Endothelial cell of umbilical vein (primary cell): ENCODE results near the gene SH3PXD2B. TPM values are rescaled to one million over a fixed set of nuclear protein-coding genes. Genes with fewer than 3 reads are reported as not detected.

Experiments
- BruUV-seq: library from RNA; stranded (reverse); fragments of 400-500 nt; replicated peaks from 2 replicates; lab custom pipeline; 2021; lab: Mats Ljungman, UMichigan
- CTCF ChIA-PET: fragments of 300-600, 350-600 bp; sonication (Branson Sonifier 250); formaldehyde crosslinking; loops from one replicate; lab custom pipeline; 2021; ENCODE audit warnings: antibody characterized with exemption, inconsistent platforms; lab: Charles Lee
- POLR2A ChIA-PET: fragments of 300-600, 350-600 bp; sonication (Branson Sonifier 250); formaldehyde crosslinking; loops from one replicate; lab custom pipeline; 2021; ENCODE audit warnings: antibody characterized with exemption, inconsistent platforms; lab: Charles Lee
- DNase-seq: peaks from one replicate; pipeline ENCODE4 v3.0.0-alpha.2; 2011; ENCODE audit warnings: low read depth, low spot score
- FAIRE-seq: peaks from 2 replicates; lab custom pipeline; 2011; peaks lifted over from hg19 to GRCh38; lab: Jason Lieb, UNC
- H2AFZ ChIP-seq: 2 replicates; pipeline ENCODE4 v1.6.0; 2012; ENCODE audit warnings: low read depth, low read length, control low read depth, inconsistent platforms
- H3K27ac ChIP-seq: 2 replicates; pipeline ENCODE4 v1.5.1; 2011; ENCODE audit warnings: low read depth, mild to moderate bottlenecking, control low read depth, low read length, moderate library complexity; ENCODE audit not compliant: insufficient read depth
- H3K27me3 ChIP-seq, 2 experiments: 2 replicates each; pipeline versions ENCODE4 v1.6.0 to v1.6.1; 2011; ENCODE audit warnings: low read length in 2 of 2, mixed read lengths in 1 of 2; ENCODE audit not compliant: control insufficient read depth in 2 of 2, insufficient read depth in 2 of 2
- H3K36me3 ChIP-seq, 2 experiments: 2 replicates in 1 of 2; 3 replicates in 1 of 2; pipeline ENCODE4 v1.5.1; 2011; ENCODE audit warnings: low read length in 2 of 2, mild to moderate bottlenecking in 1 of 2, moderate library complexity in 1 of 2; ENCODE audit not compliant: control insufficient read depth in 2 of 2, insufficient read depth in 2 of 2; ENCODE audit errors: extremely low read depth in 1 of 2
- H3K4me1 ChIP-seq: 3 replicates; pipeline ENCODE4 v1.5.1; 2011; ENCODE audit warnings: mild to moderate bottlenecking, low read length; ENCODE audit not compliant: control insufficient read depth, insufficient read depth; ENCODE audit errors: extremely low read depth
- H3K4me2 ChIP-seq: 2 replicates; pipeline ENCODE4 v1.6.1; 2011; ENCODE audit warnings: low read length, control low read depth, mixed read lengths; ENCODE audit not compliant: insufficient read depth
- H3K4me3 ChIP-seq, 3 experiments: fragments of 200-600 bp in 1 of 3; sonication (generic), shearing (Covaris generic) in 1 of 3; replicated peaks in 1 of 3; 2 replicates each; pipeline ENCODE4 v1.5.1; 2011 to 2016; ENCODE audit warnings: control low read depth in 3 of 3, low read length in 3 of 3, mild to moderate bottlenecking in 2 of 3, inconsistent platforms in 1 of 3, low read depth in 1 of 3, moderate library complexity in 1 of 3; ENCODE audit not compliant: insufficient read depth in 1 of 3
- H3K79me2 ChIP-seq: 2 replicates; pipeline ENCODE4 v1.6.0; 2012; ENCODE audit warnings: low read length, inconsistent platforms; ENCODE audit not compliant: control insufficient read depth, insufficient read depth
- H3K9ac ChIP-seq: replicated peaks from 2 replicates; pipeline ENCODE3; 2011; ENCODE audit warnings: low read length, control low read depth; ENCODE audit not compliant: insufficient read depth; ENCODE audit errors: extremely low read depth
- H3K9me1 ChIP-seq: replicated peaks from 3 replicates; pipeline ENCODE4 v1.6.0; 2011; ENCODE audit warnings: mild to moderate bottlenecking, low read length; ENCODE audit not compliant: control insufficient read depth, insufficient read depth; ENCODE audit errors: extremely low read depth
- H3K9me3 ChIP-seq: replicated peaks from 2 replicates; pipeline ENCODE4 v1.5.1; 2012; ENCODE audit warnings: low read length, inconsistent platforms; ENCODE audit not compliant: control insufficient read depth, insufficient read depth
- H4K20me1 ChIP-seq: replicated peaks from 2 replicates; pipeline ENCODE3; 2011; ENCODE audit warnings: mild to moderate bottlenecking, low read length; ENCODE audit not compliant: control insufficient read depth, insufficient read depth; ENCODE audit errors: extremely low read depth
- EZH2 ChIP-seq: IDR thresholded peaks from 2 replicates; pipeline ENCODE4 v1.6.1; 2012; ENCODE audit warnings: borderline replicate concordance, low read depth, mild to moderate bottlenecking, moderate library complexity, low read length, inconsistent platforms; ENCODE audit not compliant: severe bottlenecking
- FOS ChIP-seq: IDR thresholded peaks from 2 replicates; pipeline ENCODE4 v1.6.1; 2011; ENCODE audit warnings: mild to moderate bottlenecking, low read length, moderate library complexity, borderline replicate concordance; ENCODE audit not compliant: insufficient read depth
- GATA2 ChIP-seq: IDR thresholded peaks from 2 replicates; pipeline ENCODE4 v1.7.0; 2011; ENCODE audit warnings: low read depth, mild to moderate bottlenecking, moderate library complexity, mixed read lengths, low read length; ENCODE audit not compliant: insufficient read length, insufficient read depth
- JUN ChIP-seq: IDR thresholded peaks from 2 replicates; pipeline ENCODE4 v1.6.1; 2011; ENCODE audit warnings: borderline replicate concordance, low read depth; ENCODE audit not compliant: insufficient read length, insufficient read depth
- MYC ChIP-seq: IDR thresholded peaks from one replicate; pipeline ENCODE4 v1.6.1; 2011; ENCODE audit warnings: mild to moderate bottlenecking, low read depth, low read length
- POLR2A ChIP-seq: IDR thresholded peaks from 2 replicates; pipeline ENCODE4 v1.6.1; 2012; ENCODE audit warnings: low read depth, mild to moderate bottlenecking, control low read depth, low read length
- POLR2AphosphoS5 ChIP-seq: IDR thresholded peaks from 2 replicates; pipeline ENCODE4 v1.6.1; 2012; ENCODE audit warnings: low read depth, mild to moderate bottlenecking, control low read depth, low read length, moderate library complexity; ENCODE audit not compliant: insufficient read depth
- dilution Hi-C: fragments of 300-500 bp; cut with MboI; formaldehyde crosslinking; loops from one replicate; pipeline ENCODE4 v1.15.0; 2019; ENCODE audit warnings: low sequenced_read_pairs; ENCODE audit not compliant: extremely low pct_ligation_motif_present
- intact Hi-C: fragments of 100-400 bp; cut with micrococcal nuclease; formaldehyde crosslinking; loops from one replicate; pipeline ENCODE4 v1.10.0; 2022
- polyA plus RNA-seq, 4 experiments: library from polyadenylated mRNA; depleted of rRNA in 3 of 4; stranded (reverse) in 3 of 4; unstranded in 1 of 4; fragments of >200 nt; gene quantifications; 2 replicates each; pipeline versions ENCODE4 v1.2.1 to v1.2.3, GENCODE V29; 2011 to 2012; ENCODE audit warnings: missing spikeins in 1 of 4
- total RNA-seq: library from RNA; stranded (reverse); gene quantifications from 2 replicates; pipeline ENCODE4 v1.2.3, GENCODE V29; 2021
- TF ChIP-seq, protein P1 (sequence below), 2 donors: IDR thresholded peaks; 1 replicate in 1 of 2; 2 replicates in 1 of 2; pipeline ENCODE4 v1.5.1; 2011; ENCODE audit warnings: low read length in 2 of 2, mild to moderate bottlenecking in 2 of 2, moderate library complexity in 2 of 2, control low read depth in 1 of 2, inconsistent platforms in 1 of 2, low read depth in 1 of 2; ENCODE audit not compliant: insufficient read depth in 1 of 2; ENCODE audit errors: extremely low read depth in 1 of 2
- TF ChIP-seq, protein P2 (sequence below): IDR thresholded peaks from 2 replicates; pipeline ENCODE4 v1.6.1; 2011; ENCODE audit not compliant: insufficient read depth, insufficient read length

The SH3PXD2B gene
- total and polyA plus RNA-seq, 2 donors (not counting 3 experiments of a cell fraction or from before 2014, with no cell fraction given): 23.5 to 66.3 TPM

DNA sequence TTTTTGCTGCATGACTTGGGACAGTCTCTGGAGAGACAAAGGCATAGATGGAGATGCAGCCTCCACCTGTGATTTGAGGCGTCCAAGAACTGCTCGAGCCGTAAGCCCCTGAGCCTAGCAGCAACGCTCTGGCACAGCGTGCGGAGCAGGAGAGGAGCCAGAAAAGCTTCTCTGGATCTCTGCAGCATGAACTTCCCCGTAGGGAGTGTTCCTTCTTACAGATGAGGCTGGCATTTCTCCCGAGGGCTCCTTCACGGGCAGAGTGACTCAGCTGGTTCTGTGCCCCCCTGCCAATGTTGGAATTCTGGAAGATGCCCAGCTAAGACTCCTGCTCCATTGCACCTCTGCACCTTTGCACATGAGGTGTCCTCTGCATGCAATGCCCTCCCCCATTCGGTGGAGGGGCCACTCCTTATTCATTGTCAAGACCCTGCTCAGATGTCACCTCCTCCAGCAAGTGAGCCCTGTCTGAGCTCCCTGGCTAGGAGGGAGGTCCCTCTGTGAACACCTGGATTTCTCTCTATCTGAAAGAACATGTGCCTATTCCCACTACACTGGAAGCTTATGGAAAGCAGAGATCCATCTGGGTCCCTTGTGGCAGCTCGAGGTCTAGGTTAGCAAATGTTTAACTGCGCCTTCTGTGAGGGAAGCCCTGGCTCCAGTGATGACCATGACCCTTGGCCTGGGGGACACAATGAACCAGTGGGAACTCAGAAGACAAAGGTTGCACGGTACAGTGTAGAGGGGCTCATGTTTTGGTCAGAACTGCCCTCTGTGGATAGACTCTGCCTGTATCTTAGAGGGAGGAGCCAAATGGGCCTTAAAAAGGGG lies 39.6 kb downstream of the SH3PXD2B start:
- H3K4me3 ChIP-seq: no peak overlapping the region
- no peak for FAIRE-seq
- no peak for DNase-seq
- no peaks in the 10 kb centered on the region for H3K27me3 ChIP-seq
- H3K79me2 ChIP-seq: no peaks in the 10 kb centered on the region
- peaks cover 6% of the 10 kb centered on the region in 2 experiments for H3K36me3 ChIP-seq
- no peak overlapping the region for H3K9ac ChIP-seq
- no peak overlapping the region for H3K27ac ChIP-seq
- intact Hi-C loops: no loop called here
- peaks cover 31% of the 10 kb centered on the region for H3K4me1 ChIP-seq
- no peaks in the 10 kb centered on the region for H3K9me3 ChIP-seq
- CTCF ChIA-PET: interaction anchor here (0.8 to 1.9 kb wide), 3 partner anchors 23 to 38 kb away, joined by 3 to 9 read pairs (median 5); no protein-coding TSS in a partner anchor
- H4K20me1 ChIP-seq: no peaks in the 10 kb centered on the region
- no peaks in the 10 kb centered on the region for H3K9me1 ChIP-seq
- BruUV-seq: no TSS peak
- dilution Hi-C loops: no loop called here
- POLR2A ChIA-PET: interaction anchor here (0.6 kb wide), 1 partner anchor 16 kb away, joined by 3 read pairs; no protein-coding TSS in a partner anchor
- H2AFZ ChIP-seq: no peak overlapping the region
- TF ChIP-seq, protein P1, sequence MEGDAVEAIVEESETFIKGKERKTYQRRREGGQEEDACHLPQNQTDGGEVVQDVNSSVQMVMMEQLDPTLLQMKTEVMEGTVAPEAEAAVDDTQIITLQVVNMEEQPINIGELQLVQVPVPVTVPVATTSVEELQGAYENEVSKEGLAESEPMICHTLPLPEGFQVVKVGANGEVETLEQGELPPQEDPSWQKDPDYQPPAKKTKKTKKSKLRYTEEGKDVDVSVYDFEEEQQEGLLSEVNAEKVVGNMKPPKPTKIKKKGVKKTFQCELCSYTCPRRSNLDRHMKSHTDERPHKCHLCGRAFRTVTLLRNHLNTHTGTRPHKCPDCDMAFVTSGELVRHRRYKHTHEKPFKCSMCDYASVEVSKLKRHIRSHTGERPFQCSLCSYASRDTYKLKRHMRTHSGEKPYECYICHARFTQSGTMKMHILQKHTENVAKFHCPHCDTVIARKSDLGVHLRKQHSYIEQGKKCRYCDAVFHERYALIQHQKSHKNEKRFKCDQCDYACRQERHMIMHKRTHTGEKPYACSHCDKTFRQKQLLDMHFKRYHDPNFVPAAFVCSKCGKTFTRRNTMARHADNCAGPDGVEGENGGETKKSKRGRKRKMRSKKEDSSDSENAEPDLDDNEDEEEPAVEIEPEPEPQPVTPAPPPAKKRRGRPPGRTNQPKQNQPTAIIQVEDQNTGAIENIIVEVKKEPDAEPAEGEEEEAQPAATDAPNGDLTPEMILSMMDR (IDR thresholded peaks at IDR 0.05; ENCODE audit: extremely low read depth in 1 of 2, insufficient read depth in 1 of 2, low read depth in 1 of 2, low read length in 2 of 2): no peak
- TF ChIP-seq EZH2 (no peak), FOS (no peak), POLR2AphosphoS5 (no peak), GATA2 (no peak), MYC (no peak), JUN (no peak), POLR2A (no peak)
- TF ChIP-seq, protein P2, sequence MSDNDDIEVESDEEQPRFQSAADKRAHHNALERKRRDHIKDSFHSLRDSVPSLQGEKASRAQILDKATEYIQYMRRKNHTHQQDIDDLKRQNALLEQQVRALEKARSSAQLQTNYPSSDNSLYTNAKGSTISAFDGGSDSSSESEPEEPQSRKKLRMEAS: no peak
- H3K4me2 ChIP-seq: no peak overlapping the region
